HL-60 (cell line): Measurements from ENCODE around the gene RAB6C.
"Not testable (repeated sequence)": the region's sequence is repeated elsewhere in the genome, so short reads cannot be mapped to it uniquely, and the experiment has no call there.

ENCODE experiments used
- CTCF ChIP-seq: IDR thresholded peaks from one replicate; pipeline ENCODE4 v1.5.1; 2011; ENCODE audit warnings: low read length, control low read depth, inconsistent platforms; ENCODE audit not compliant: insufficient read depth
- POLR2AphosphoS5 ChIP-seq: IDR thresholded peaks from 2 replicates; pipeline ENCODE4 v1.6.1; 2012; ENCODE audit warnings: low read depth

GRCh38 chr2:129993151-129993550 lies 13.7 kb downstream of the RAB6C start:
- TF ChIP-seq CTCF, POLR2AphosphoS5: not testable (repeated sequence)
